Nephron progenitor cell (in vitro differentiated cells): ENCODE results near the gene RABEP1.
A peak's percentile ranks its signal among the peaks of the same experiment; 100 is the strongest.

Experiments
- DNase-seq: peaks from one replicate; pipeline ENCODE4 v3.0.0; 2021
- H3K27ac Mint-ChIP-seq: 2 replicates; pipeline ENCODE4 v1.8.0; 2021; ENCODE audit warnings: mild to moderate bottlenecking, moderate library complexity, mixed read lengths
- H3K27me3 Mint-ChIP-seq: 2 replicates; pipeline ENCODE4 v1.8.0; 2021; ENCODE audit warnings: mild to moderate bottlenecking, low read depth, mixed read lengths; ENCODE audit not compliant: poor library complexity
- H3K36me3 Mint-ChIP-seq: 2 replicates; pipeline ENCODE4 v1.8.0; 2021; ENCODE audit warnings: low read depth, mixed read lengths
- H3K4me1 Mint-ChIP-seq: 2 replicates; pipeline ENCODE4 v1.8.0; 2021; ENCODE audit warnings: mixed read lengths
- H3K4me3 Mint-ChIP-seq: 2 replicates; pipeline ENCODE4 v1.8.0; 2021; ENCODE audit warnings: mild to moderate bottlenecking, moderate library complexity, mixed read lengths
- H3K9me3 Mint-ChIP-seq: 2 replicates; pipeline ENCODE4 v1.8.0; 2021; ENCODE audit warnings: mild to moderate bottlenecking, moderate library complexity, mixed read lengths
- TF ChIP-seq, protein P1 (sequence below): fragments of 200-600 bp; sonication (generic); IDR thresholded peaks from 2 replicates; pipeline ENCODE4 v1.5.0; 2021; ENCODE audit warnings: antibody characterized with exemption

The RABEP1 gene

DNA sequence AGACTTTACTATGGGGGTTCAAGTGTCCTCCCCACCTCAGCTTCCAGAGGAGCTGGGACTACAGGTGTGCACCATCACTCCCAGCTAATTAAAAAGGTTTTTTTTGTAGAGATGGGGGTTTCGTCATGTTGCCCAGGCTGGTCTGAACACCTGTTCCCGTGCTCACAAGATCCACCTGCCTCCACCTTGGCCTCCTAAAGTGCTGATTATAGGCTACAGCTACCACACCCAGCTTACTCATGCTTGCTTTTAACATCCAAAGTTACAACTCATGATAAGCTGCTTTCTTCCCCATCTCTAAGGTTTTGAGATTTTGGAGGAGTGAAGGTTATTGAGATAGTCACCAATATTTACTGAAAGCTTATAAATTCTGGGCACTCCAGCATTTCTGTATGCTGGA, 134.8 kb downstream of the RABEP1 start:
- H3K27me3 Mint-ChIP-seq, result no peaks in the 10 kb centered on the region
- peaks cover 38% of the 10 kb centered on the region for H3K36me3 Mint-ChIP-seq
- no peaks in the 10 kb centered on the region for H3K9me3 Mint-ChIP-seq
- H3K27ac Mint-ChIP-seq, result no peak overlapping the region
- peak overlapping the region; percentile 79 for H3K4me3 Mint-ChIP-seq
- no peak for DNase-seq
- TF ChIP-seq, protein P1, sequence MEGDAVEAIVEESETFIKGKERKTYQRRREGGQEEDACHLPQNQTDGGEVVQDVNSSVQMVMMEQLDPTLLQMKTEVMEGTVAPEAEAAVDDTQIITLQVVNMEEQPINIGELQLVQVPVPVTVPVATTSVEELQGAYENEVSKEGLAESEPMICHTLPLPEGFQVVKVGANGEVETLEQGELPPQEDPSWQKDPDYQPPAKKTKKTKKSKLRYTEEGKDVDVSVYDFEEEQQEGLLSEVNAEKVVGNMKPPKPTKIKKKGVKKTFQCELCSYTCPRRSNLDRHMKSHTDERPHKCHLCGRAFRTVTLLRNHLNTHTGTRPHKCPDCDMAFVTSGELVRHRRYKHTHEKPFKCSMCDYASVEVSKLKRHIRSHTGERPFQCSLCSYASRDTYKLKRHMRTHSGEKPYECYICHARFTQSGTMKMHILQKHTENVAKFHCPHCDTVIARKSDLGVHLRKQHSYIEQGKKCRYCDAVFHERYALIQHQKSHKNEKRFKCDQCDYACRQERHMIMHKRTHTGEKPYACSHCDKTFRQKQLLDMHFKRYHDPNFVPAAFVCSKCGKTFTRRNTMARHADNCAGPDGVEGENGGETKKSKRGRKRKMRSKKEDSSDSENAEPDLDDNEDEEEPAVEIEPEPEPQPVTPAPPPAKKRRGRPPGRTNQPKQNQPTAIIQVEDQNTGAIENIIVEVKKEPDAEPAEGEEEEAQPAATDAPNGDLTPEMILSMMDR, result no peak
- peaks cover 38% of the 10 kb centered on the region for H3K4me1 Mint-ChIP-seq

DNA sequence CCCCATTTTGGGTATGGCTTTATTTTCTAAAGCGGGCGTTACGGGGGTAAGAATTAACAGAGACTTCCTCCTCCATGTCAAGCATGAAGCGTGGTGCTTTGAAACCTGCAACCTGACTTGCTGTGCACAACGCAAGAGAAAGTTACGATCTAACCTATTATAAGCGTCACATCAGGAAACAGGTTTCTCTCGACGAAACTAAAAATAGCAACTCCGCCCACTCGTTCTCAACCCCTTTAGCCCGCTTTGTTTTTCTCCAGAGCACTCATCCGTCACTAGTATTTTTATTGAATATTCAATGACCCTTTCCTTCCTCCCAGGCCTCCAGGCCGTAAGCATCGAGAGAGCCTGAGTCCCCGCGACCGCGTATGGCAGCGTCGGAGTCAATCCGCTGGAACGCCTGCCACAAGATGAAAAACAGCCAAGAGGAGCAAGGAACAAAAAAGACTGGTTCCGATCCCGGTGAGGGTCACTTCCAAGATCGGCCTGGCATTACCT, 136.8 kb downstream of the RABEP1 start:
- peak overlapping the region; percentile 99 for H3K27ac Mint-ChIP-seq
- no peak for DNase-seq
- peak overlapping the region; percentile 100 for H3K4me3 Mint-ChIP-seq
- no peaks in the 10 kb centered on the region for H3K9me3 Mint-ChIP-seq
- H3K4me1 Mint-ChIP-seq, result peaks cover 48% of the 10 kb centered on the region
- TF ChIP-seq, protein P1, result no peak
- no peaks in the 10 kb centered on the region for H3K27me3 Mint-ChIP-seq
- H3K36me3 Mint-ChIP-seq, result peaks cover 29% of the 10 kb centered on the region

DNA sequence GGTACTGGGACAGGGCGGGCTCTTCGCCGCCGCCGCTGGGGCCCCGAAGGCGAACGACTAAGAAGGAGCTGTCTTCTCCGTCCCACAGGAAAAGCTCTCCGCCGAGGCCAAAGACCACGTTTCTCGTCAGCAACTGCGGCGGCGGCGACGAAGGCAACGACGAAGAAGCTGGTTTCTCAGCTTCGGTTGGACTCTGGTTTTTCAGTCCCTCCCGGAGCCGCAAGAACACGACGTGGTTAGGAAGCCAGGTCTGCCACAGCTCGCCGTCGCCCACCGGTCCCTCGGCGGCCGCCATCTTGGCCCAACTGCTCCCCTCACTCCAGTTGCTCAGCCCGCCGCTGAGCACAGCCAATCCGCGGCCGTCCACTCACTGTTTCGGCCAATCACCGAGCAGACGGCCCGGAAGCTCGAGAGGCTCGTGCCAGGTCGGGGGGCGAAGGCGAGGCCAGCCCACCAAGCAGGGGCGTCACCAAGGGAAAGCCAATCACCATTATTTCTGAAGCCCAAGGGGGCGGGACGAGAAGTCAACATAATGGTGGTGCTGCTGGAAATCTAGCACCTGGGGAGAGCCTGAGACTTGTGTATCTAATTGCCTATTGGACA, 137.4 kb downstream of the RABEP1 start, which contains the start of gene NUP88:
TSS of gene NUP88 (minus strand) at position 307 of the 603 bp plus-strand sequence. CDS start at position 295, 12 bp downstream.
- DNase-seq, result peak; percentile 94
- Mint-ChIP-seq H3K36me3 (peaks cover 29% of the 10 kb centered on the region), H3K4me3 (peak within 1 kb of the TSS; percentile 100), H3K4me1 (peaks cover 48% of the 10 kb centered on the region), H3K27ac (peak within 1 kb of the TSS; percentile 99), H3K9me3 (no peaks in the 10 kb centered on the region), H3K27me3 (no peaks in the 10 kb centered on the region)
- TF ChIP-seq, protein P1, result no peak

DNA sequence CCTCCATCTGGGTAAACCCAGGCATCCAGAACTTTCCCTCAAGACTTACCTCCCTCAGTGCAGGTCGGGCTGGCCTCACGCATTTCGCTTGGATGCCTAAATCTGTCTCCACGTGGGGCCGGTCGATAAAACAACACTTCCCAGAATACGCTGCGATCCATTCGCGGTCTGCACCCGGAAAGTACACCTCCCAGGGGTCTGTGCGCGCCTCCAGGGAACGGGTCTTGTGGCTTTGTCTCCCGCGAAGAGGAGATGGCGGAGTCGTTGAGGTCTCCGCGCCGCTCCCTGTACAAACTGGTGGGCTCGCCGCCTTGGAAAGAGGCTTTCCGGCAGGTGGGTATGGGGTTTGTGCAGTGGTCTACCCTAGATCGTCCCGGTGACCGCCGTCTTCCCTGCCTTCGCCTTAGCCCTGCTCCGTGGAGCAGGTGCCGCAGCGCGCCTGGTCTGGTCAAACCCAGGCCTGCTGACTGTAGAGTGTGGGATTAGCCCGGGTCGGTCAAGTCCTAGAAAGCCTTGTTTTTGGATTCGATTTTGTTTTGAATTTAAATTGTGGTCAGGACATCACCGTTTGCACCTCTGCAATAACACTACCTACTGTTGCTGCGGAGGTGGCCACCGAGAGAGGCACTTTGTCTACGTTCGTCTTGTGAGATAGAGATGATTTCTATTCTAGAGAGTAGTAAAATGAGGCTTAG, 138.0 kb downstream of the RABEP1 start, which contains the start of gene RPAIN:
TSS of gene RPAIN (plus strand) at position 224 of the 695 bp plus-strand sequence. CDS start at position 253, 29 bp downstream.
- DNase-seq, result peak; percentile 78
- Mint-ChIP-seq H3K4me1 (peaks cover 48% of the 10 kb centered on the region), H3K27me3 (no peaks in the 10 kb centered on the region), H3K27ac (peak within 1 kb of the TSS; percentile 99), H3K9me3 (no peaks in the 10 kb centered on the region), H3K36me3 (peaks cover 36% of the 10 kb centered on the region), H3K4me3 (peak within 1 kb of the TSS; percentile 100)
- TF ChIP-seq, protein P1, result no peak

DNA sequence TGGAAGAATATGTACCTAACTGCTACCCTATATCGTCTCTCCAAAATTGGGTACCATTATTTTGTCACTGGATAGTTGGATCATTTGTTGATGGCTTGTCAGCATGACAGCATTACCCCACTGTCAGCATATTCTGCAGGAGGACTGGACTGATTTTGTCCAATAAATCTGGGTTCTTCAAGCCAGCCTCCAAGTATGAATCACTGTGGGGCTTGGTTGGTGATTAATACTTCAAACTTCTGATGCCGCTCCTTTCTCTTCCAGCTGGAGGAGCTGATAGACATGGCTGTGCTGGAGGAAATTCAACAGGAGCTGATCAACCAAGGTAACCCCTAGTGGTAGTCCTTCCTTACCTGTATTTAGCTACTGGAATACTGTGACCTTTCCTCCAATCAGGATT, 140.4 kb downstream of the RABEP1 start:
- TF ChIP-seq, protein P1, result no peak
- Mint-ChIP-seq H3K4me1 (peaks cover 38% of the 10 kb centered on the region), H3K9me3 (no peaks in the 10 kb centered on the region), H3K36me3 (peaks cover 43% of the 10 kb centered on the region), H3K4me3 (peak overlapping the region; percentile 45), H3K27me3 (no peaks in the 10 kb centered on the region), H3K27ac (no peak overlapping the region)
- no peak for DNase-seq
